OCI-LY3 (cell line): ENCODE measurements around the gene SLC2A6.

Experiments
- H2AFZ ChIP-seq: fragments of 200-600, 300-600 bp; shearing (Covaris generic); 2 replicates; pipeline ENCODE4 v1.6.0; 2014; ENCODE audit warnings: antibody characterized with exemption, low read depth, low read length
- H3K27ac ChIP-seq: fragments of 200-600, 300-600 bp; sonication (generic); 2 replicates; pipeline ENCODE4 v1.5.1; 2014; ENCODE audit warnings: mild to moderate bottlenecking, low read length, moderate library complexity, mixed read lengths
- H3K27me3 ChIP-seq: fragments of 200-600, 300-600 bp; sonication (generic); 2 replicates; pipeline ENCODE4 v1.6.1; 2014; ENCODE audit warnings: low read depth, low read length, mixed read lengths
- H3K36me3 ChIP-seq: fragments of 200-600, 300-600 bp; sonication (generic); replicated peaks from 2 replicates; pipeline ENCODE3; 2014; ENCODE audit warnings: low read depth, low read length, mixed read lengths
- H3K4me1 ChIP-seq: fragments of 300-600, 200-600 bp; sonication (generic); 2 replicates; pipeline ENCODE4 v1.6.1; 2014; ENCODE audit warnings: low read length, mixed read lengths
- H3K4me2 ChIP-seq: fragments of 200-600, 300-600 bp; sonication (generic); 2 replicates; pipeline ENCODE4 v1.6.1; 2014; ENCODE audit warnings: low read length, mixed read lengths
- H3K4me3 ChIP-seq: fragments of 300-600, 200-600 bp; sonication (generic); 2 replicates; pipeline ENCODE4 v1.5.1; 2014; ENCODE audit warnings: antibody characterized with exemption, mild to moderate bottlenecking, low read length, moderate library complexity
- H3K79me2 ChIP-seq: fragments of 300-600, 200-600 bp; shearing (Covaris generic); 2 replicates; pipeline ENCODE4 v1.6.1; 2014; ENCODE audit warnings: mild to moderate bottlenecking, low read length, mixed read lengths
- H3K9ac ChIP-seq: fragments of 300-600, 200-600 bp; shearing (Covaris generic); 2 replicates; pipeline ENCODE4 v1.6.0; 2014; ENCODE audit warnings: mild to moderate bottlenecking, low read length, moderate library complexity
- H3K9me3 ChIP-seq: fragments of 200-600, 300-600 bp; shearing (Covaris generic); 2 replicates; pipeline ENCODE4 v1.6.1; 2014; ENCODE audit warnings: low read length, mixed read lengths; ENCODE audit not compliant: insufficient read depth
- H4K20me1 ChIP-seq: fragments of 200-600, 300-600 bp; sonication (generic); 2 replicates; pipeline ENCODE4 v1.6.1; 2016; ENCODE audit warnings: low read length, mixed read lengths; ENCODE audit not compliant: insufficient read depth
- CTCF ChIP-seq: fragments of 200-600, 300-600 bp; sonication (generic); IDR thresholded peaks from 2 replicates; pipeline ENCODE4 v1.5.1; 2014; ENCODE audit warnings: antibody characterized with exemption, low read length, low read depth
- EZH2phosphoT487 ChIP-seq: fragments of 200-600 bp; shearing (Covaris generic); IDR thresholded peaks from 2 replicates; pipeline ENCODE4 v1.6.1; 2018; ENCODE audit warnings: antibody characterized with exemption, mixed run types, low read depth

SLC2A6 gene

GRCh38 chr9:133489253-133490190 is 10.6 kb upstream of the SLC2A6 start:
- no peak overlapping the region for H3K27ac ChIP-seq
- no peak overlapping the region for H2AFZ ChIP-seq
- H3K9me3 ChIP-seq, result no peaks in the 10 kb centered on the region

GRCh38 chr9:133488686-133489252 is 9.9 kb upstream of the SLC2A6 start:
- no peak overlapping the region for H3K27ac ChIP-seq
- H3K4me1 ChIP-seq, result peaks cover 8% of the 10 kb centered on the region
- no peaks in the 10 kb centered on the region for H3K36me3 ChIP-seq
- TF ChIP-seq EZH2phosphoT487, result no peak
- TF ChIP-seq CTCF, result no peak
- H3K27me3 ChIP-seq, result peaks cover 14% of the 10 kb centered on the region
- no peak overlapping the region for H2AFZ ChIP-seq
- H3K4me2 ChIP-seq, result no peak overlapping the region
- H3K79me2 ChIP-seq, result no peaks in the 10 kb centered on the region
- H3K9ac ChIP-seq, result no peak overlapping the region
- H3K4me3 ChIP-seq, result no peak overlapping the region
- H3K9me3 ChIP-seq, result no peaks in the 10 kb centered on the region
- no peaks in the 10 kb centered on the region for H4K20me1 ChIP-seq

More at GRCh38 chr9:133489253-133490190, 10.6 kb upstream of the SLC2A6 start:
- H4K20me1 ChIP-seq, result no peaks in the 10 kb centered on the region
- H3K4me2 ChIP-seq, result no peak overlapping the region
- TF ChIP-seq CTCF (no peak), EZH2phosphoT487 (no peak)
- H3K27me3 ChIP-seq, result peaks cover 13% of the 10 kb centered on the region
- no peaks in the 10 kb centered on the region for H3K36me3 ChIP-seq
- peaks cover 8% of the 10 kb centered on the region for H3K4me1 ChIP-seq
- H3K9ac ChIP-seq, result no peak overlapping the region
- no peak overlapping the region for H3K4me3 ChIP-seq
- no peaks in the 10 kb centered on the region for H3K79me2 ChIP-seq

DNA sequence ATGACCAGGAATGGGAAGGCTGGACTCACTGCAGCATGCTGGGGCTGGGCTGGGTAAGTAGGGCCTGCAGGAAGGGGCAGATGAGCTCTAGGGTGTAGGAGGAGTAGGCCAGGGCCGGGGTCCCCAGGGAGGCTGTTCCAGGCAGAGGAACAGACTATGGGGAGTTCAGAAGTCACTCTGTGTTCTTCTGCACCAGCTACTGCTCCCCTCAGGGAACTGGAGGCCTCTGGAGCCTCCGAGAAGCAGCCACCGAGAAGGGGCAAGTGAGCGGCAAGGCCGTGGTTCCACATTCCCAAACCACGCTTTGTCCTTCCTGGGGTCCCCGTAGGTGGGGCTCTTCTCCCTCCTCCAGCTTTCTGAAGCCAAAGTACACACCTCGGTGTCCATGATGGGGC is 8.4 kb upstream of the SLC2A6 start:
- no peaks in the 10 kb centered on the region for H4K20me1 ChIP-seq
- peaks cover 8% of the 10 kb centered on the region for H3K4me1 ChIP-seq
- no peak overlapping the region for H3K27ac ChIP-seq
- H3K4me3 ChIP-seq, result no peak overlapping the region
- no peak overlapping the region for H2AFZ ChIP-seq
- H3K9me3 ChIP-seq, result no peaks in the 10 kb centered on the region
- no peaks in the 10 kb centered on the region for H3K79me2 ChIP-seq
- no peak overlapping the region for H3K9ac ChIP-seq
- H3K27me3 ChIP-seq, result peaks cover 22% of the 10 kb centered on the region
- TF ChIP-seq CTCF (no peak), EZH2phosphoT487 (no peak)
- H3K36me3 ChIP-seq, result no peaks in the 10 kb centered on the region
- no peak overlapping the region for H3K4me2 ChIP-seq

DNA sequence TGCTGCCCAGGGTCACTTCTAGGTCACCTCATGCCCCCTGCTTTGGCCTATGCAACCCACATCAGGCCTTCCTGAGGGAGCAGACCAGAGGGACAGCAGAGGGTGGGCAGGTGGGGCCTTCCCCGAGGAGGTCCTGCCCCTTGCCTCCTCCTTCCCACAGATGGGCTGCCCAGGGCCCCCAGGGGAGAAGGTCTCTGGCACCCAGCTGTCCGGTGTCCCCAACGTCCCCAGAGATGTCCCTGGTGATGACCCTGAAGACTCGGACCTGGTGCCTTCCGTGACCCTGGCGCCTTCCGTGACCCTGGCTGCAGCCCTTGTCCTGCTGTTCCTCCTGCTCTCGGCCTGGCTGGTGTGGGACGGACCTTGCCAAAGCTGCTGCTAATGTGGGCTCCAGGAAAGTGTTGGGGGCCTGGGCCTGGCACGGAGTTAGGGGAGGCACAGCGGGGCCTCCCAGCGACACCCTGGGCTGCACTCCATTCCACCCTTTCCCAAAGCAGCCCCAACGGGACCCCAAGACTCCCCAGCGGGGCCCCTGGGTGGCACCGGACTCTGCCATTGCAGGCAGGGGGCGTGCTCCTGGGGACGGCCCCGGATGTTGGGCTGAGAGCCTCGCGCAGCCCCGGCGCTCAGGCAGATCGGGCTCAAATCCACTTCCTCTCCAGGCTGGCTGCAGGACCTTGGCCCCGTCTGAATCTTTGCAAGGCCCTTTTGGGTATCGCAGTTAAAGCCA is 6.8 kb upstream of the SLC2A6 start:
- peak overlapping the region; percentile 100 for H3K4me2 ChIP-seq
- peak overlapping the region; percentile 94 for H2AFZ ChIP-seq
- no peaks in the 10 kb centered on the region for H4K20me1 ChIP-seq
- peaks cover 8% of the 10 kb centered on the region for H3K4me1 ChIP-seq
- no peaks in the 10 kb centered on the region for H3K79me2 ChIP-seq
- H3K4me3 ChIP-seq, result peak overlapping the region; percentile 78
- no peaks in the 10 kb centered on the region for H3K36me3 ChIP-seq
- peaks cover 22% of the 10 kb centered on the region for H3K27me3 ChIP-seq
- H3K9ac ChIP-seq, result peak overlapping the region; percentile 72
- H3K9me3 ChIP-seq, result no peaks in the 10 kb centered on the region
- H3K27ac ChIP-seq, result no peak overlapping the region
- TF ChIP-seq CTCF, result no peak
- TF ChIP-seq EZH2phosphoT487, result no peak
